Fibroblast of lung (primary cell): Measurements from ENCODE around the gene TMEM209. TPM values are rescaled to one million over a fixed set of nuclear protein-coding genes. Genes with fewer than 3 reads are reported as not detected.

Experiments
- DNase-seq, 2 donors: peaks; one replicate each; pipeline versions ENCODE4 v3.0.0 to v3.0.0-alpha.2; 2010; ENCODE audit warnings: low read depth in 2 of 2
- H2AFZ ChIP-seq: 2 replicates; pipeline ENCODE4 v1.5.1; 2012; ENCODE audit warnings: low read length, control low read depth, inconsistent platforms
- H3K27ac ChIP-seq: 2 replicates; pipeline ENCODE4 v1.5.1; 2011; ENCODE audit warnings: low read length, control low read depth; ENCODE audit not compliant: insufficient read depth
- H3K27me3 ChIP-seq: 2 replicates; pipeline ENCODE4 v1.5.1; 2011; ENCODE audit warnings: mild to moderate bottlenecking, low read length; ENCODE audit not compliant: control insufficient read depth, insufficient read depth
- H3K36me3 ChIP-seq: 2 replicates; pipeline ENCODE4 v1.5.1; 2011; ENCODE audit warnings: low read length; ENCODE audit not compliant: control insufficient read depth, insufficient read depth
- H3K4me1 ChIP-seq: 2 replicates; pipeline ENCODE4 v1.5.1; 2011; ENCODE audit warnings: low read length; ENCODE audit not compliant: control insufficient read depth, insufficient read depth; ENCODE audit errors: extremely low read depth
- H3K4me2 ChIP-seq: 2 replicates; pipeline ENCODE4 v1.5.1; 2011; ENCODE audit warnings: low read length, control low read depth; ENCODE audit not compliant: insufficient read depth; ENCODE audit errors: extremely low read depth
- H3K4me3 ChIP-seq, 4 experiments: fragments of 200-600 bp in 1 of 4; sonication (generic) in 1 of 4; replicated peaks in 1 of 4; 2 replicates each; pipeline ENCODE4 v1.5.1; 2011 to 2016; ENCODE audit warnings: low read length in 4 of 4, low read depth in 3 of 4, mild to moderate bottlenecking in 3 of 4, control low read depth in 2 of 4, inconsistent platforms in 1 of 4, mixed read lengths in 1 of 4; ENCODE audit not compliant: insufficient read depth in 1 of 4; ENCODE audit errors: control extremely low read depth in 1 of 4
- H3K79me2 ChIP-seq: 2 replicates; pipeline ENCODE4 v1.5.1; 2012; ENCODE audit warnings: mild to moderate bottlenecking, low read length, inconsistent platforms; ENCODE audit not compliant: control insufficient read depth, insufficient read depth
- H3K9ac ChIP-seq: 2 replicates; pipeline ENCODE4 v1.5.1; 2011; ENCODE audit warnings: mild to moderate bottlenecking, low read length, control low read depth; ENCODE audit not compliant: insufficient read depth
- H3K9me3 ChIP-seq: 2 replicates; pipeline ENCODE4 v1.5.1; 2012; ENCODE audit warnings: low read depth, low read length; ENCODE audit not compliant: control insufficient read depth, insufficient read depth
- H4K20me1 ChIP-seq: 2 replicates; pipeline ENCODE4 v1.5.1; 2011; ENCODE audit warnings: low read length; ENCODE audit not compliant: control insufficient read depth, insufficient read depth; ENCODE audit errors: extremely low read depth
- EZH2 ChIP-seq: IDR thresholded peaks from 2 replicates; pipeline ENCODE4 v1.5.1; 2012; ENCODE audit warnings: low read length, control low read depth, mild to moderate bottlenecking; ENCODE audit errors: missing control alignments
- polyA plus RNA-seq, 2 donors: library from polyadenylated mRNA; depleted of rRNA in 1 of 2; stranded (reverse) in 1 of 2; unstranded in 1 of 2; fragments of >200 nt; gene quantifications; 2 replicates each; pipeline ENCODE4 v1.2.1, GENCODE V29; 2011 to 2012; ENCODE audit warnings: missing spikeins in 1 of 2
- total RNA-seq: library from RNA; depleted of rRNA; stranded (reverse); fragments of >200 nt; gene quantifications from 2 replicates; pipeline ENCODE4 v1.2.1, GENCODE V29; 2014
- TF ChIP-seq, protein P1 (sequence below), 2 donors: IDR thresholded peaks in 1 of 2; conservative IDR thresholded peaks in 1 of 2; 1 replicate in 1 of 2; 2 replicates in 1 of 2; pipeline ENCODE4 v1.5.1; 2011 to 2012; ENCODE audit warnings: low read length in 2 of 2, control low read depth in 1 of 2, inconsistent platforms in 1 of 2, low read depth in 1 of 2, mild to moderate bottlenecking in 1 of 2

TMEM209 gene
- total and polyA plus RNA-seq, 2 donors (not counting 1 experiment from before 2014, with no cell fraction given), result 9.7 to 15.1 TPM

DNA sequence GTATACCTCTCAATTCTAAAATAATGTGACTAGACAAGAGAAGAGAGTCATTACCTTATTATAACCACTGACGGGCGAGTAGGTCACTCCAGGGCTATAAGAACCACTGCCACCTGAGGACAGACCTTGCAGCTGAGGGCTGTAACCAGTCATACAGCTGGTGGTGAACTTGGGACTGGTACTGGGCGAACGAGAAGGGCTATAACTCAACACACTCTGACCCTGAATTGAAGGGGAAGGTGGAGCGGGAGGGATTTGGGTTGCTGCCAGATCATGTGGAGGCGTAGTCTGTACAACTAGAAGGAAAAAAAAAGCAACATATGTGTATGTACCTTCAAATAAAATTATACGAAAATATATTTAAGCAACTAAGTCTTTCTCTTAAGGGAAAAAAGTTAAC, 3.4 kb downstream of the TMEM209 start:
- Histone ChIP-seq H2AFZ (no peak overlapping the region), H3K4me2 (no peak overlapping the region), H3K9me3 (no peaks in the 10 kb centered on the region), H3K4me1 (peaks cover 3% of the 10 kb centered on the region), H3K9ac (no peak overlapping the region), H3K27ac (no peak overlapping the region), H3K36me3 (peaks cover 9% of the 10 kb centered on the region), H3K79me2 (peaks cover 1% of the 10 kb centered on the region), H3K27me3 (no peaks in the 10 kb centered on the region), H4K20me1 (no peaks in the 10 kb centered on the region), H3K4me3 (no peak overlapping the region)
- DNase-seq, result no peak
- TF ChIP-seq, protein P1, sequence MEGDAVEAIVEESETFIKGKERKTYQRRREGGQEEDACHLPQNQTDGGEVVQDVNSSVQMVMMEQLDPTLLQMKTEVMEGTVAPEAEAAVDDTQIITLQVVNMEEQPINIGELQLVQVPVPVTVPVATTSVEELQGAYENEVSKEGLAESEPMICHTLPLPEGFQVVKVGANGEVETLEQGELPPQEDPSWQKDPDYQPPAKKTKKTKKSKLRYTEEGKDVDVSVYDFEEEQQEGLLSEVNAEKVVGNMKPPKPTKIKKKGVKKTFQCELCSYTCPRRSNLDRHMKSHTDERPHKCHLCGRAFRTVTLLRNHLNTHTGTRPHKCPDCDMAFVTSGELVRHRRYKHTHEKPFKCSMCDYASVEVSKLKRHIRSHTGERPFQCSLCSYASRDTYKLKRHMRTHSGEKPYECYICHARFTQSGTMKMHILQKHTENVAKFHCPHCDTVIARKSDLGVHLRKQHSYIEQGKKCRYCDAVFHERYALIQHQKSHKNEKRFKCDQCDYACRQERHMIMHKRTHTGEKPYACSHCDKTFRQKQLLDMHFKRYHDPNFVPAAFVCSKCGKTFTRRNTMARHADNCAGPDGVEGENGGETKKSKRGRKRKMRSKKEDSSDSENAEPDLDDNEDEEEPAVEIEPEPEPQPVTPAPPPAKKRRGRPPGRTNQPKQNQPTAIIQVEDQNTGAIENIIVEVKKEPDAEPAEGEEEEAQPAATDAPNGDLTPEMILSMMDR (conservative IDR thresholded peaks at IDR 0.05 in 1 of 2, IDR thresholded peaks at IDR 0.05 in 1 of 2; ENCODE audit: low read depth in 1 of 2, low read length in 2 of 2), result no peak
- TF ChIP-seq EZH2, result no peak

DNA sequence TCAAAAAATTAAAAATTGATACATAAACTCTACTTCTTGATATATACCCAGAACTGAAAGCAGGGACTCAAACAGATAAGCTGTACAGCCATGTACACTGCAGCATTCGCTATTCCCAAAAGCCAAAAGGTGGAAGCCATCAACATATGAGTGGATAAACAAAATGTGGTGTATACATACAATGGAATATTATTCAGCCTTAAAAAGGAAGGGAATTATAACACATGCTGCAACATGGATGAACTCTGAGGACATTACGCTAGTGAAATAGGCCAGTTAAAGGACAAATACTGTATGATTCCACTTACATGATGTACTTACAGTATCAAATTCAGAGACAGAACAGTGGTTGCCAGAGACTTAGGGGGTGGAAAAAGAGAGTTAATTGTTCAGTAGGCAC, 8.1 kb downstream of the TMEM209 start:
- H3K4me2 ChIP-seq, result no peak overlapping the region
- TF ChIP-seq EZH2, result no peak
- TF ChIP-seq, protein P1 (conservative IDR thresholded peaks at IDR 0.05 in 1 of 2, IDR thresholded peaks at IDR 0.05 in 1 of 2; ENCODE audit: low read depth in 1 of 2, low read length in 2 of 2), result no peak

DNA sequence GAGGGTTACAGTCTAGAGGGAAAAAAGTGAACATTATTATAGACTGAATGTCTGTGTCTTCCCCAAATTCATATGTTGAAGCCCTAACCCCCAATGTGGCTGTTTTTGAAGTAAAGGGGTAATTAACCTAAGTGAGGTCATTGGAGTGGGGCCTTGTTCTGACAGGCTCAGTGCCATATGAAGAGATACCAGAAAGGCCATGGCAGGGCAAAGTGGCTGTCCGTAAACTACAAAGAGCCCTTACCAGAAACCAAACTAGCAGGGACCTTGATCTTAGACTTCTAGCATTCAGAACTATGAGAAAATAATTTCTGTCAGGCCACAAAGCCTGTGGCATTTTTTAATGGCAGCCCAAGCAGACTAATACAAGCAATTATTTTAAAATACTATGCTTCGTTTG, 8.7 kb downstream of the TMEM209 start:
- Histone ChIP-seq H3K4me3 (no peak overlapping the region), H4K20me1 (no peaks in the 10 kb centered on the region), H3K4me1 (no peaks in the 10 kb centered on the region), H3K9me3 (no peaks in the 10 kb centered on the region), H3K4me2 (no peak overlapping the region), H3K9ac (no peak overlapping the region), H3K79me2 (no peaks in the 10 kb centered on the region), H2AFZ (no peak overlapping the region), H3K27ac (no peak overlapping the region), H3K27me3 (no peaks in the 10 kb centered on the region), H3K36me3 (peaks cover 6% of the 10 kb centered on the region)
- DNase-seq, result no peak
- TF ChIP-seq EZH2, result no peak
- TF ChIP-seq, protein P1 (conservative IDR thresholded peaks at IDR 0.05 in 1 of 2, IDR thresholded peaks at IDR 0.05 in 1 of 2; ENCODE audit: low read depth in 1 of 2, low read length in 2 of 2), result no peak

More for the DNA sequence above, 8.1 kb downstream of the TMEM209 start:
- peaks cover 9% of the 10 kb centered on the region for H3K36me3 ChIP-seq
- DNase-seq, result no peak
- H3K27me3 ChIP-seq, result no peaks in the 10 kb centered on the region
- H3K4me3 ChIP-seq, result no peak overlapping the region
- H3K79me2 ChIP-seq, result no peaks in the 10 kb centered on the region
- H3K9me3 ChIP-seq, result no peaks in the 10 kb centered on the region
- no peak overlapping the region for H3K9ac ChIP-seq
- no peaks in the 10 kb centered on the region for H4K20me1 ChIP-seq
- H3K27ac ChIP-seq, result no peak overlapping the region
- no peaks in the 10 kb centered on the region for H3K4me1 ChIP-seq
- H2AFZ ChIP-seq, result no peak overlapping the region
